PC-3 (cell line): ENCODE data around the gene METAP2. TPM values are rescaled to one million over a fixed set of nuclear protein-coding genes. Genes with fewer than 3 reads are reported as not detected.
"Not testable (repeated sequence)": the region's sequence is repeated elsewhere in the genome, so short reads cannot be mapped to it uniquely, and the experiment has no call there.

Experiments
- ATAC-seq: fragments of 200-7000 bp; cut with Tn5 transposase; 2 replicates; pipeline ENCODE4 v1.9.1; 2020; ENCODE audit warnings: mild to moderate bottlenecking, moderate library complexity
- BruUV-seq: library from RNA; stranded (reverse); fragments of 400-500 nt; replicated peaks from 2 replicates; lab custom pipeline; 2021; lab: Mats Ljungman, UMichigan
- CTCF ChIA-PET: fragments of 300-600 bp; sonication (Branson Sonifier 250); formaldehyde crosslinking; loops from one replicate; lab custom pipeline; 2022; ENCODE audit warnings: antibody characterized with exemption; lab: Charles Lee
- POLR2A ChIA-PET: fragments of 300-600 bp; sonication (Branson Sonifier 250); formaldehyde crosslinking; loops from one replicate; lab custom pipeline; 2022; ENCODE audit warnings: antibody characterized with exemption; ENCODE audit not compliant: unreplicated experiment; lab: Charles Lee
- DNase-seq: peaks from one replicate; pipeline ENCODE4 v3.0.0-alpha.2; 2015
- H2AFZ ChIP-seq: fragments of 300-600 bp; sonication (generic); 2 replicates; pipeline ENCODE4 v1.6.0; 2016; ENCODE audit warnings: antibody characterized with exemption, low read length
- H3F3A ChIP-seq: fragments of 300-600 bp; sonication (generic); one replicate; pipeline ENCODE4 v1.6.0; 2017; ENCODE audit warnings: antibody characterized with exemption, low read length, control low read depth, mild to moderate bottlenecking; ENCODE audit not compliant: unreplicated experiment
- H3K27ac ChIP-seq: fragments of 300-600 bp; sonication (generic); 2 replicates; pipeline ENCODE4 v1.5.1; 2016; ENCODE audit warnings: mild to moderate bottlenecking, low read length
- H3K27me3 ChIP-seq: fragments of 300-600 bp; sonication (generic); 2 replicates; pipeline ENCODE4 v1.6.1; 2016; ENCODE audit warnings: low read length, mixed read lengths
- H3K36me3 ChIP-seq: fragments of 300-600 bp; sonication (generic); 2 replicates; pipeline ENCODE4 v1.6.1; 2016; ENCODE audit warnings: low read depth, mixed run types, low read length, mixed read lengths
- H3K4me1 ChIP-seq: fragments of 300-600 bp; sonication (generic); 2 replicates; pipeline ENCODE4 v1.5.1; 2016; ENCODE audit warnings: low read length; ENCODE audit not compliant: insufficient read depth
- H3K4me2 ChIP-seq: fragments of 300-600 bp; sonication (generic); 2 replicates; pipeline ENCODE4 v1.6.0; 2016; ENCODE audit warnings: low read length
- H3K4me3 ChIP-seq: fragments of 300-600 bp; sonication (generic); 2 replicates; pipeline ENCODE4 v1.5.1; 2016; ENCODE audit warnings: mild to moderate bottlenecking, low read length, mixed read lengths
- H3K79me2 ChIP-seq: fragments of 300-600 bp; sonication (generic); 2 replicates; pipeline ENCODE4 v1.6.1; 2017; ENCODE audit warnings: low read length, mixed read lengths
- H3K9ac ChIP-seq: fragments of 300-600 bp; sonication (generic); 2 replicates; pipeline ENCODE4 v1.6.0; 2016; ENCODE audit warnings: mild to moderate bottlenecking, low read length
- H3K9me2 ChIP-seq: fragments of 300-600 bp; sonication (generic); replicated peaks from 2 replicates; pipeline ENCODE4 v1.6.1; 2016; ENCODE audit warnings: mixed run types, low read length, mixed read lengths
- H3K9me3 ChIP-seq: fragments of 300-600 bp; sonication (generic); 2 replicates; pipeline ENCODE4 v1.6.1; 2016; ENCODE audit warnings: low read length, mixed read lengths
- H4K20me1 ChIP-seq: fragments of 300-600 bp; sonication (generic); 2 replicates; pipeline ENCODE4 v1.6.1; 2016; ENCODE audit warnings: low read length, mixed read lengths
- CTCF ChIP-seq: fragments of 300-600 bp; sonication (generic); conservative IDR thresholded peaks from 2 replicates; pipeline ENCODE4 v1.5.1; 2017; ENCODE audit warnings: antibody characterized with exemption, low read depth, mild to moderate bottlenecking, low read length
- EZH2 ChIP-seq: fragments of 300-600 bp; sonication (generic); IDR thresholded peaks from one replicate; pipeline ENCODE4 v1.6.1; 2017; ENCODE audit warnings: antibody characterized with exemption, mild to moderate bottlenecking, low read length; ENCODE audit not compliant: unreplicated experiment
- EZH2phosphoT487 ChIP-seq: fragments of 300-600 bp; sonication (generic); IDR thresholded peaks from 2 replicates; pipeline ENCODE4 v1.6.1; 2018; ENCODE audit warnings: mild to moderate bottlenecking, antibody characterized with exemption, low read length, borderline replicate concordance
- intact Hi-C: fragments of 100-400 bp; cut with micrococcal nuclease; formaldehyde crosslinking; loops from 2 replicates; pipeline ENCODE4 v1.9.0; 2023
- total RNA-seq: library from RNA; depleted of rRNA; stranded (reverse); fragments of >200 nt; gene quantifications from 2 replicates; pipeline ENCODE4 v1.2.3, GENCODE V29; 2014

Gene METAP2
- total RNA-seq, 1 experiment from 2014 or later, result 79.2 TPM

- H3K27me3 ChIP-seq, H3K27ac ChIP-seq, ATAC-seq, H3K79me2 ChIP-seq, BruUV-seq, H3K9ac ChIP-seq, H3K36me3 ChIP-seq, H3K4me3 ChIP-seq, H3K9me3 ChIP-seq, H2AFZ ChIP-seq, POLR2A ChIA-PET, CTCF ChIA-PET, H3K4me2 ChIP-seq, intact Hi-C loops, H3K4me1 ChIP-seq, H3K9me2 ChIP-seq, H4K20me1 ChIP-seq, H3F3A ChIP-seq: not testable (repeated sequence)
- DNase-seq, result peak; percentile 51
Observed at GRCh38 chr12:95454780-95455215, 19.2 kb upstream of the METAP2 start.

GRCh38 chr12:95457605-95458004 lies 16.3 kb upstream of the METAP2 start:
- H3K9ac ChIP-seq, H3K4me2 ChIP-seq, H3F3A ChIP-seq, H3K4me3 ChIP-seq, DNase-seq, H3K9me3 ChIP-seq, CTCF ChIA-PET, H3K27ac ChIP-seq, BruUV-seq, H3K36me3 ChIP-seq, H3K9me2 ChIP-seq, POLR2A ChIA-PET, H3K4me1 ChIP-seq, H3K79me2 ChIP-seq, intact Hi-C loops, H3K27me3 ChIP-seq, H4K20me1 ChIP-seq, ATAC-seq, H2AFZ ChIP-seq: not testable (repeated sequence)

GRCh38 chr12:95458761-95459160 lies 15.2 kb upstream of the METAP2 start:
- Histone ChIP-seq H3K79me2 (no peaks in the 10 kb centered on the region), H3K4me2 (no peak overlapping the region), H3K4me1 (0 out of 2 replicates have a peak, but pooled peaks cover 4% of the 10 kb centered on the region), H3K27ac (no peak overlapping the region), H3K9ac (no peak overlapping the region), H3K9me3 (no peaks in the 10 kb centered on the region), H3K9me2 (no peaks in the 10 kb centered on the region), H3K4me3 (no peak overlapping the region), H3K36me3 (no peaks in the 10 kb centered on the region), H2AFZ (no peak overlapping the region), H3K27me3 (no peaks in the 10 kb centered on the region), H3F3A (no peaks in the 10 kb centered on the region), H4K20me1 (no peaks in the 10 kb centered on the region)
- POLR2A ChIA-PET, result no interaction called here
- intact Hi-C loops, result no loop called here
- DNase-seq, result no peak
- no peak for TF ChIP-seq EZH2
- TF ChIP-seq CTCF, result no peak
- no peak for TF ChIP-seq EZH2phosphoT487
- no peak for ATAC-seq
- BruUV-seq, result no TSS peak
- CTCF ChIA-PET, result no interaction called here

GRCh38 chr12:95459310-95459709 lies 14.6 kb upstream of the METAP2 start:
- intact Hi-C loops, result no loop called here
- no peaks in the 10 kb centered on the region for H3K27me3 ChIP-seq
- H3K9me3 ChIP-seq, result no peaks in the 10 kb centered on the region
- no peaks in the 10 kb centered on the region for H3K79me2 ChIP-seq
- ATAC-seq, result no peak
- ChIA-PET CTCF (no interaction called here), POLR2A (interaction anchor here (0.6 kb wide), 1 partner anchor 37 kb away, joined by 3 read pairs; no protein-coding TSS in a partner anchor)
- no peak overlapping the region for H3K4me3 ChIP-seq
- H3K4me2 ChIP-seq, result no peak overlapping the region
- TF ChIP-seq CTCF, result no peak
- TF ChIP-seq EZH2phosphoT487, result no peak
- no peak for TF ChIP-seq EZH2
- no peak overlapping the region for H3K9ac ChIP-seq
- H3K27ac ChIP-seq, result no peak overlapping the region
- H3K9me2 ChIP-seq, result no peaks in the 10 kb centered on the region
- no peaks in the 10 kb centered on the region for H3F3A ChIP-seq
- no peak overlapping the region for H2AFZ ChIP-seq
- 0 out of 2 replicates have a peak, but pooled peaks cover 4% of the 10 kb centered on the region for H3K4me1 ChIP-seq
- no peaks in the 10 kb centered on the region for H4K20me1 ChIP-seq
- no TSS peak for BruUV-seq
- no peaks in the 10 kb centered on the region for H3K36me3 ChIP-seq
- DNase-seq, result no peak
